Fibroblast of skin of right quadriceps (primary cell): ENCODE results near the gene ADAMTS13.

ENCODE experiments used
- DNase-seq: peaks from one replicate; pipeline ENCODE4 v3.0.0-alpha.2; 2013

Gene ADAMTS13

DNA sequence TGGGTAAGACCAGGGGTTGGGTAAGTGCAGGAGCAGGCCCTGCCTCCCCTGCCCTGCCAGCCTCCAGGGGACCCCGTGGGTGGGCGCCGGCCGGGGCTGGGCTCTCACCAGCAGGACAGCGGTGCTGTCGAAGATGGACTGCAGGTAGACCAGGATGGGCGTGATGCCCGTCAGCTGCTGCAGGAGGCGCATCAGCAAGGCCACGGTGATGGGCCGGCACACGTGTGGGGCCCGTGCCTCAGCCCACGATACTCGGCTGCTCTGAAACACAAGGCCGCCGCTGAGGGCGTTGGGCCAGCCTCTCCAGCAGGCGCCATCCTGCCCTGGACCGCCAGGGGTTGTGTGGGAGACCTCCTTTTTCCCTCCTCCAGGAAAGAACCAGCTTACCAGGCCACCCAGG is 52.7 kb downstream of the ADAMTS13 start:
- no peak for DNase-seq

DNA sequence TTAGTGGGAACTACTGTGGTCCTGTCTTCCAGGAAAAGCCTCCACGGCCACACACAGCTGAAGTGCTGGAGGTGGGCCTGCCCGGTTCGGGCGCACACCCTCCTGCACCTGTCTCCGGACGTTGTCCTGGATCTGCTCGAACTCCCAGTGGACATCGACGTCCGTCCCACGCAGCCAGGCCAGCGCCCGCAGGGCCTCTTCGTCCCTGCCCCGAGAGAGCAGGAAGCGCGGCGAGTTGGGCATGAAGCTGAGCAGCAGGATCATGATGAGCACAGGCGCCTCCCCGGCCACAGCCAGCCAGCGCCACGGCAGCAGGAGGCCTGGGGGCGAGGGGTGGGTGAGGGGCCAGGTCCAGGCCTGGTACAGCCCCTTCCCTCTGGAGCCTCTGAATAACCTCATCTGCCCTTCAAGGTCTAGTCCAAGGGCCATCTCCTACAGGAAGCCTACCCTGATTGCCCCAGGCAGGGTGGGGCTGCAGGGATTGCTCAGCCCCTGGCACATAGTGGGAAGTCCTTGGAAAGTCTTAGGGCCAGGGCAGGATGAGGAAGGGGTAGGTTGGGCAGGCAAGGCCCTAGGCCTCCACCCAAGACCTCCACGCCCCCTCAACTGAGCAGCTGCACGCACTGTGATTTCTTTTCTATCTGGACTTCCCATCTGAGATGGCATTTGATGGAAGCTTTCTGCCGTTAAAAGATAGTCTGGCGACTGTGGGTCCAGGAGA is 53.3 kb downstream of the ADAMTS13 start:
- DNase-seq, result no peak

DNA sequence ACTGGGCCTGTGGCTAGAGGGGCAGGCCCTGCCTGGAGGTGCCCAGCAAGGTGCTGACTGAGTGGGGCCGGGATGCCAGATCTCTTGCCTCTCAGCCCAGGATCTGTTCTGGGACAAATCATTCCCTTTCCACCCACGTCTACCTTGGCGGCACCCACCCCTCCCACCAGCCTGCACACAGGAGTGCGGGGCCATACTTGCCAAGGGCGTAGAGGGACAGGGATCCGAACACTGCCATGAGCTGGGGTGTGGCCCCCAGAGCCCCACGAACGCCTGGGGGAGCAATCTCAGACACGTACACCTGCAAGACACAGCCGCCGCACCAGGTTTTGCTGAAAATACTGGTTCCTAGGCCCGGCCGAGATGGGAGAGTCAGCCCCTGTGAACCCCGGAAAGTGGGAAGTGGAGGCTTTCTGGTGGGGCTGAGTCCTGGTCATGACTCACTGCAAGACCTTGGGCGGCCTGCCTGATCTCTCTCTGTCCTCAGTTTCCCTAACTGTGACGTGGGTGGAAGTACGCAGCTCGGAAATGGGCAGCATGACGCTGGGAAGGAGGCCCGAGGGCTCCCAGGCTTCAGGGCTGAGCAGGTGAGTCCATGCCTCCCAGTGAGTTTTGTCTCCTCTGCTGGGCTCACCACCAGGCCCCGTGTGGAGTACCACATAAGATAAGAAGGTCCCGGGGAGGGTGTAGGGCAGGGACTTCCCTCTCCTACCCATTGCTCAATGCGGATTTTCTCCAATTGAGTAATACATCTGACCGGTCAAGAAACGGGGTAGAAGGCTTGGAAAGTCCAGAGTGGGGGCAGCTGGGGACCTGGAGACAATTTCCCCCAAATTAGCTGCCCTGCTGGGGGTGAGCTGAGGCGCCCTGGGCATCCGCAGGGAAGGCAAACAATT is 54.1 kb downstream of the ADAMTS13 start:
- DNase-seq, result no peak

- DNase-seq, result no peak
These were observed 54.8 kb downstream of the ADAMTS13 start for GRCh38 chr9:133476941-133477340.

- no peak for DNase-seq
These were observed 55.3 kb downstream of the ADAMTS13 start for GRCh38 chr9:133477461-133477860.

DNA sequence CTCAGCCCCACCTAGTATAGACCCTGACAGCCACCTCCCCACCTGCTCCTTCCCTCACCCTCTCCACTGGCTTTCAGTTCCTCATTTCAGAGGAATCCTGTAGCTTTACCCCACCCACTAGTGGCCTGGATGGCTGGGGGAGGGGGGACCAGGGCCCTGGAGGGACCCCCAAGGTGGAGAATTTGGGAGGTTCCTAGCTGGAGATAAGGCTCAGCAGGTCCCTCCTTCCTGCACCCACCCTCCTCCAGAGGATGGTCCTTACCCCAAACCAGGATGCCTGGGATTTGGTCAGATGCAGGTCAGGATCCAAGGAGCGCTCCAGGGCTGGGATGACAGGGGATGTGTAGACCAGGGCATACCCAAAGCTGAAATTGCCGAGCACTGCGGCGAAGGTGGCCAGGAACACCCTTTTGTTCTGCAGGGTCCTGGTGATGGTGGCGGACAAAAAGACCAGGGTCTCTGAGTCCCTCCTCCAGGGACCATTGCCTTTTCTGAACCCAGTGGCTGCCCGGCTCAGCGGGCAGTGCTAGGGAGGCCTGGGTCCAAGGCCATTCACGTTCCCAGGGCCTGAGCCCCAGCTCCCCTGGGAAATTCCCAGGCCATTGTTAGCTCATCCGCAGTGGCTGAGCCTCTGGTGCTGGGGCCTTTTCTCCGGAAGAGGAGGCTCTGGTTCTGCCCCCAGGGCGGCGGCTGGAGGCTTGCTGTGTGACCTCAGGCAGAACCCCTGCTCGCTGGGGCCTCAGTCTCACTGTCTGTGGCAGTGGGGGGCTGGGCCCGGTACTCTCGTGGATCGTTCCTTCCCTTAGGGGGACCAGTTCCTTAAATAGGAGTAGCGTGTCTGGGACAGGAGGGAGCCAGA is 56.1 kb downstream of the ADAMTS13 start:
- no peak for DNase-seq

- DNase-seq, result peak; percentile 70
These were observed 56.9 kb downstream of the ADAMTS13 start, which contains the start of gene SLC2A6 for GRCh38 chr9:133478851-133479711. TSS of gene SLC2A6 (minus strand) at chr9:133479099. CDS start at chr9:133479059, 40 bp downstream.

- DNase-seq, result no peak
These were observed 61.4 kb downstream of the ADAMTS13 start for GRCh38 chr9:133483611-133484010.

- DNase-seq, result no peak
These were observed 62.7 kb downstream of the ADAMTS13 start for GRCh38 chr9:133484671-133485437.

DNA sequence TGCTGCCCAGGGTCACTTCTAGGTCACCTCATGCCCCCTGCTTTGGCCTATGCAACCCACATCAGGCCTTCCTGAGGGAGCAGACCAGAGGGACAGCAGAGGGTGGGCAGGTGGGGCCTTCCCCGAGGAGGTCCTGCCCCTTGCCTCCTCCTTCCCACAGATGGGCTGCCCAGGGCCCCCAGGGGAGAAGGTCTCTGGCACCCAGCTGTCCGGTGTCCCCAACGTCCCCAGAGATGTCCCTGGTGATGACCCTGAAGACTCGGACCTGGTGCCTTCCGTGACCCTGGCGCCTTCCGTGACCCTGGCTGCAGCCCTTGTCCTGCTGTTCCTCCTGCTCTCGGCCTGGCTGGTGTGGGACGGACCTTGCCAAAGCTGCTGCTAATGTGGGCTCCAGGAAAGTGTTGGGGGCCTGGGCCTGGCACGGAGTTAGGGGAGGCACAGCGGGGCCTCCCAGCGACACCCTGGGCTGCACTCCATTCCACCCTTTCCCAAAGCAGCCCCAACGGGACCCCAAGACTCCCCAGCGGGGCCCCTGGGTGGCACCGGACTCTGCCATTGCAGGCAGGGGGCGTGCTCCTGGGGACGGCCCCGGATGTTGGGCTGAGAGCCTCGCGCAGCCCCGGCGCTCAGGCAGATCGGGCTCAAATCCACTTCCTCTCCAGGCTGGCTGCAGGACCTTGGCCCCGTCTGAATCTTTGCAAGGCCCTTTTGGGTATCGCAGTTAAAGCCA is 63.5 kb downstream of the ADAMTS13 start:
- DNase-seq, result no peak

DNA sequence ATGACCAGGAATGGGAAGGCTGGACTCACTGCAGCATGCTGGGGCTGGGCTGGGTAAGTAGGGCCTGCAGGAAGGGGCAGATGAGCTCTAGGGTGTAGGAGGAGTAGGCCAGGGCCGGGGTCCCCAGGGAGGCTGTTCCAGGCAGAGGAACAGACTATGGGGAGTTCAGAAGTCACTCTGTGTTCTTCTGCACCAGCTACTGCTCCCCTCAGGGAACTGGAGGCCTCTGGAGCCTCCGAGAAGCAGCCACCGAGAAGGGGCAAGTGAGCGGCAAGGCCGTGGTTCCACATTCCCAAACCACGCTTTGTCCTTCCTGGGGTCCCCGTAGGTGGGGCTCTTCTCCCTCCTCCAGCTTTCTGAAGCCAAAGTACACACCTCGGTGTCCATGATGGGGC is 65.2 kb downstream of the ADAMTS13 start:
- no peak for DNase-seq

GRCh38 chr9:133488686-133489252 is 66.6 kb downstream of the ADAMTS13 start:
- DNase-seq, result no peak

GRCh38 chr9:133489253-133490190 is 67.4 kb downstream of the ADAMTS13 start:
- DNase-seq, result no peak

- DNase-seq, result no peak
These were observed 68.1 kb downstream of the ADAMTS13 start for GRCh38 chr9:133490201-133490681.

DNA sequence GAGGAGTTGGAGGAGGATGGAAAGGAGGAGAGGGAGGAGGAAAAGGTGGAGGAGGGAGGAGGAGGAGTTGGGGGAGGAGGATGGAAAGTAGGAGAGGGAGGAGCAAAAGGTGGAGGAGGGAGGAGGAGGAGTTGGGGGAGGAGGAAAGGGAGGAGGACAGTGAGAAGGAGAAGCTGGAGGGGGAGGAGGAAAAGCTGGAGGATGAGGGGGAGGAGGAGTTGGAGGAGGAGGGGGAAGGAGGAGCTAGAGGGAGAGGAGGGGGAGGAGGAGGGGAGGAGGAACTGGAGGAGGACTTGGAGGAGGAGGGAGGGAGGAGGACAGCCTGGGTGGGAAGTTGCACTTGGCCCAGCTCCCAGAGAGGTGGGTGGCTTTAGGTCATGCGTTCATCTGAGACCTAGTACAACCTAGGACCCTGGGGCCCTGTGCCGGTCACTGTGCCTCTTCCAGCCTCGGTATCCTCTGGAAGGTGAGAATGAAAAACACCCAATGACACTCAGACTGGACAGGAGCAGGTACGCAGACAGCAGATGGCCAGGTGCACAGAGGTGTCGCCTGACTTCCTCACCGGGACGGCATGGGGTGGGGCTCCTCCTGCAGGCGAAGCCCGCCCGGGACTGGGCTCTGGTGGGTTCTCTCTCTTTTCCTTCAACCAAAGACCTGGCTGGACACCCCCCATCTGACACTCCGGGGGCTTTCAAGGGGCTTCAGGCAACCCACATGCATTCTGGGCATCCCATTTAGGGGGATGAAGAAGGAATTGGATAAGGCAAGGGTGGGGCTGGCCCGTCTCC is 68.9 kb downstream of the ADAMTS13 start:
- DNase-seq, result no peak

DNA sequence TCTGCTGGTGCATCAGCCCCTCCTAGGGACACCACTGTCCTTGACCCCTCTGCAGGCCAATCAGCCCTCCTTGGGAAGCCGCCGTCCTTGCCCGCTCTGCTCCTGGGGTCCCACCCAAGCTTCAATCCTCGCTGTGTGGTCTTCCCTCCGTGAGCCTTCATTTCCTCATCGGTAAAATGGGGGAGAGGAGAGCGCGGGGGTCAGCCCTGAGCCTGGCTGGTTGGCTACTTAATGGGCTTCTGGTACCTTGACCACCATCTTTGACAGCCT is 69.4 kb downstream of the ADAMTS13 start:
- no peak for DNase-seq

DNA sequence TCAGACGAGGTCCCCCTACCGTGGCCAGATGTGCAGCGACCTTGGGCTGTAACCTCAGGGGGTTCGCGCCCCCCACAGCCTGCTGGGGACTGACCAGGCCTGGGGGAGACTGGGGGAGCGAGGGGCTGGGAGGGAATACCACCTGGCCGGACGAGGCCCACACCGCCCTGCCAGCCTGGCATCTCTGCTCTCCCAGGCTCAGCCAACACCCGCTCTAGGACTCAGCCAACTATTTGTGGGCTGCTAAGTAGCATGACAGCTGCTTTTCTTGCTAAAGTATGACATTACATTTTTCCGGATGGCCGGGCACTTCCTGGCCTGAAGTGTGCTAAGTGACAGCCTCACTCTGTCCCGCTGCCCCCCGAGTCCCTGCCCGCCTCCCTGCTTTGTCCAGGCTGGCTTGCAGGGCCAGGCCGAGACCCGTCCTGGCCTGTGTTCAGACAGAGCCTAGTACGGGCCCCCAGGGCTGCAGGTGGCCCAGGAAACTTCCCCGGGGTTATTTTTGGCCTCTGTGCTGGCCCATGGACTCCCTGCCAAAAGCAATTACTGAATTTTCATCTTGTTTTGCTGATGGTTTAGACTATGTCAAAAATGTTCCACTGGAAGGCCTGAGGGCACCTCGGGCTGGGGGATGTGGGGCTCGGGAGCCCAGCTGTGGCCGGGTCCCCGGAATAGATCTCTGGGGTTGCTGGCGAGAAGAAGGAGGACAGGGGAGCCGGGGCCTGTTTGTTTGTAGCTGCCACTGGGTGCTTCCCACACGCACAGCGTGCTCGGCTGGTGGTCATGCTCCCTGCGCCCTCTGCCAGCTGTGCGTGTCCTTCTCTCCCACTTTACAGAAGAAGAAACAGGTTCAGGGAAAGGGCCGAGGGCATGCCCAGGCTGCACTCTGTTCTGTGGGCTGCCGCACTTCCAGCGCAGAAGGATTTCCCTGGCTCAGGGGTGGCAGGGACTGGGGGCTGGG is 70.2 kb downstream of the ADAMTS13 start:
- no peak for DNase-seq
